T-helper 17 cell (primary cell): ENCODE results near the gene SLC19A2. TPM values are rescaled to one million over a fixed set of nuclear protein-coding genes. Genes with fewer than 3 reads are reported as not detected.
A peak's percentile ranks its signal among the peaks of the same experiment; 100 is the strongest.

Source experiments
- ATAC-seq: fragments of 150-1000 bp; cut with Tn5 transposase; 2 replicates; pipeline ENCODE4 v1.10.0; 2021; ENCODE audit warnings: mild to moderate bottlenecking, moderate library complexity
- DNase-seq, 3 donors: peaks; one replicate each; pipeline versions ENCODE4 v3.0.0 to v3.0.0-alpha.2; 2020 to 2021
- H3K9me3 ChIP-seq: one replicate; pipeline ENCODE4 v1.7.0; 2013; ENCODE audit warnings: low read length, mild to moderate bottlenecking; ENCODE audit not compliant: control insufficient read depth, poor library complexity, severe bottlenecking
- H3K27ac Mint-ChIP-seq: one replicate; pipeline ENCODE4 v1.8.0; 2022; ENCODE audit warnings: mild to moderate bottlenecking, moderate library complexity, mixed read lengths
- H3K27me3 Mint-ChIP-seq: one replicate; pipeline ENCODE4 v1.8.0; 2022; ENCODE audit warnings: mixed read lengths
- H3K36me3 Mint-ChIP-seq: one replicate; pipeline ENCODE4 v1.8.0; 2022; ENCODE audit warnings: low read depth, mixed read lengths
- H3K4me1 Mint-ChIP-seq: one replicate; pipeline ENCODE4 v1.8.0; 2022; ENCODE audit warnings: mild to moderate bottlenecking, mixed read lengths
- H3K4me3 Mint-ChIP-seq: one replicate; pipeline ENCODE4 v1.8.0; 2022; ENCODE audit warnings: mild to moderate bottlenecking, moderate library complexity, mixed read lengths
- total RNA-seq, 4 donors: library from RNA in 2 of 4; stranded (reverse) in 2 of 4; gene quantifications; one replicate each; pipeline ENCODE4 v1.2.3 and lab custom pipeline; 2022 to 2026

The SLC19A2 gene
- total RNA-seq, 2 donors from 2014 or later, result 2.5 to 2.9 TPM

GRCh38 chr1:169495916-169496315 lies 10.2 kb upstream of the SLC19A2 start:
- Mint-ChIP-seq H3K36me3 (peaks cover 13% of the 10 kb centered on the region), H3K27me3 (peaks cover 55% of the 10 kb centered on the region), H3K4me3 (no peak overlapping the region), H3K27ac (no peak overlapping the region), H3K4me1 (peaks cover 2% of the 10 kb centered on the region)
- no peaks in the 10 kb centered on the region for H3K9me3 ChIP-seq
- no peak for ATAC-seq
- DNase-seq, result no peak

- no peak for ATAC-seq
- no peak for DNase-seq
- Mint-ChIP-seq H3K27ac (no peak overlapping the region), H3K36me3 (peaks cover 11% of the 10 kb centered on the region), H3K4me1 (peaks cover 2% of the 10 kb centered on the region), H3K4me3 (no peak overlapping the region), H3K27me3 (peaks cover 55% of the 10 kb centered on the region)
- H3K9me3 ChIP-seq, result no peaks in the 10 kb centered on the region
Observed at GRCh38 chr1:169495046-169495775, 9.5 kb upstream of the SLC19A2 start.

- H3K27me3 Mint-ChIP-seq, result peaks cover 50% of the 10 kb centered on the region
- peaks cover 6% of the 10 kb centered on the region for H3K36me3 Mint-ChIP-seq
- no peak overlapping the region for H3K27ac Mint-ChIP-seq
- H3K4me3 Mint-ChIP-seq, result no peak overlapping the region
- DNase-seq (no peak), ATAC-seq (no peak)
- H3K9me3 ChIP-seq, result no peaks in the 10 kb centered on the region
- peaks cover 2% of the 10 kb centered on the region for H3K4me1 Mint-ChIP-seq
Observed at GRCh38 chr1:169494343-169494742, 8.6 kb upstream of the SLC19A2 start.

- Mint-ChIP-seq H3K4me3 (no peak overlapping the region), H3K27me3 (peaks cover 49% of the 10 kb centered on the region), H3K36me3 (peaks cover 6% of the 10 kb centered on the region), H3K4me1 (peaks cover 2% of the 10 kb centered on the region), H3K27ac (no peak overlapping the region)
- DNase-seq (no peak), ATAC-seq (no peak)
- H3K9me3 ChIP-seq, result no peaks in the 10 kb centered on the region
Observed at GRCh38 chr1:169493251-169493650, 7.5 kb upstream of the SLC19A2 start.

GRCh38 chr1:169491845-169492281 lies 6.1 kb upstream of the SLC19A2 start:
- no peak for DNase-seq
- H3K27ac Mint-ChIP-seq, result peak overlapping the region; percentile 2
- H3K27me3 Mint-ChIP-seq, result peaks cover 57% of the 10 kb centered on the region
- no peak overlapping the region for H3K4me3 Mint-ChIP-seq
- H3K36me3 Mint-ChIP-seq, result no peaks in the 10 kb centered on the region
- no peak for ATAC-seq
- peaks cover 2% of the 10 kb centered on the region for H3K4me1 Mint-ChIP-seq
- no peaks in the 10 kb centered on the region for H3K9me3 ChIP-seq

- Mint-ChIP-seq H3K4me3 (no peak overlapping the region), H3K36me3 (peaks cover 4% of the 10 kb centered on the region)
- no peak for ATAC-seq
Observed at GRCh38 chr1:169488157-169488556, 2.4 kb upstream of the SLC19A2 start.

GRCh38 chr1:169487561-169487960 lies 1.8 kb upstream of the SLC19A2 start:
- no peak for ATAC-seq
- Mint-ChIP-seq H3K36me3 (peaks cover 4% of the 10 kb centered on the region), H3K4me1 (peaks cover 27% of the 10 kb centered on the region), H3K27me3 (peaks cover 21% of the 10 kb centered on the region), H3K27ac (no peak overlapping the region), H3K4me3 (no peak overlapping the region)
- H3K9me3 ChIP-seq, result no peaks in the 10 kb centered on the region
- DNase-seq, result no peak

More at GRCh38 chr1:169488157-169488556, 2.4 kb upstream of the SLC19A2 start:
- Mint-ChIP-seq H3K27ac (no peak overlapping the region), H3K27me3 (peaks cover 27% of the 10 kb centered on the region), H3K4me1 (peaks cover 24% of the 10 kb centered on the region)
- H3K9me3 ChIP-seq, result no peaks in the 10 kb centered on the region
- no peak for DNase-seq

- Mint-ChIP-seq H3K4me3 (peak overlapping the region; percentile 98), H3K4me1 (peaks cover 27% of the 10 kb centered on the region), H3K27ac (no peak overlapping the region), H3K27me3 (peaks cover 17% of the 10 kb centered on the region), H3K36me3 (peaks cover 4% of the 10 kb centered on the region)
- no peaks in the 10 kb centered on the region for H3K9me3 ChIP-seq
- DNase-seq (no peak), ATAC-seq (no peak)
Observed at GRCh38 chr1:169487133-169487532, 1.4 kb upstream of the SLC19A2 start.

GRCh38 chr1:169486281-169487051 lies 722 bp upstream of the SLC19A2 start:
- Mint-ChIP-seq H3K27me3 (peaks cover 15% of the 10 kb centered on the region), H3K4me1 (peaks cover 27% of the 10 kb centered on the region), H3K4me3 (peak overlapping the region; percentile 98)

GRCh38 chr1:169484683-169485430 lies 887 bp downstream of the SLC19A2 start:
- H3K4me1 Mint-ChIP-seq, result peaks cover 31% of the 10 kb centered on the region
- peak overlapping the region; percentile 91 for H3K27ac Mint-ChIP-seq
- H3K36me3 Mint-ChIP-seq, result peaks cover 4% of the 10 kb centered on the region
- H3K27me3 Mint-ChIP-seq, result peaks cover 15% of the 10 kb centered on the region
- no peaks in the 10 kb centered on the region for H3K9me3 ChIP-seq
- peak overlapping the region; percentile 98 for H3K4me3 Mint-ChIP-seq
- ATAC-seq (peak; percentile 24), DNase-seq (no peak)

More at GRCh38 chr1:169486281-169487051, 722 bp upstream of the SLC19A2 start:
- H3K36me3 Mint-ChIP-seq, result peaks cover 4% of the 10 kb centered on the region
- H3K27ac Mint-ChIP-seq, result peak overlapping the region; percentile 91
- DNase-seq (no peak), ATAC-seq (no peak)
- H3K9me3 ChIP-seq, result no peaks in the 10 kb centered on the region

GRCh38 chr1:169484101-169484500 lies 1.6 kb downstream of the SLC19A2 start:
- peaks cover 15% of the 10 kb centered on the region for H3K27me3 Mint-ChIP-seq
- ATAC-seq (no peak), DNase-seq (no peak)
- peaks cover 33% of the 10 kb centered on the region for H3K4me1 Mint-ChIP-seq
- H3K36me3 Mint-ChIP-seq, result peaks cover 4% of the 10 kb centered on the region
- no peak overlapping the region for H3K27ac Mint-ChIP-seq
- H3K9me3 ChIP-seq, result no peaks in the 10 kb centered on the region
- H3K4me3 Mint-ChIP-seq, result peak overlapping the region; percentile 98

- ATAC-seq (no peak), DNase-seq (no peak)
- peaks cover 4% of the 10 kb centered on the region for H3K36me3 Mint-ChIP-seq
- no peaks in the 10 kb centered on the region for H3K9me3 ChIP-seq
- peaks cover 15% of the 10 kb centered on the region for H3K27me3 Mint-ChIP-seq
- no peak overlapping the region for H3K27ac Mint-ChIP-seq
- H3K4me1 Mint-ChIP-seq, result peaks cover 33% of the 10 kb centered on the region
- H3K4me3 Mint-ChIP-seq, result peak overlapping the region; percentile 98
Observed at GRCh38 chr1:169483500-169483966, 2.2 kb downstream of the SLC19A2 start.
